Fibroblast of lung (primary cell): ENCODE results near the gene SFTPB. TPM values are rescaled to one million over a fixed set of nuclear protein-coding genes. Genes with fewer than 3 reads are reported as not detected.

Experiments used
- DNase-seq, 2 donors: peaks; one replicate each; pipeline versions ENCODE4 v3.0.0 to v3.0.0-alpha.2; 2010; ENCODE audit warnings: low read depth in 2 of 2
- H2AFZ ChIP-seq: 2 replicates; pipeline ENCODE4 v1.5.1; 2012; ENCODE audit warnings: low read length, control low read depth, inconsistent platforms
- H3K27ac ChIP-seq: 2 replicates; pipeline ENCODE4 v1.5.1; 2011; ENCODE audit warnings: low read length, control low read depth; ENCODE audit not compliant: insufficient read depth
- H3K27me3 ChIP-seq: 2 replicates; pipeline ENCODE4 v1.5.1; 2011; ENCODE audit warnings: mild to moderate bottlenecking, low read length; ENCODE audit not compliant: control insufficient read depth, insufficient read depth
- H3K36me3 ChIP-seq: 2 replicates; pipeline ENCODE4 v1.5.1; 2011; ENCODE audit warnings: low read length; ENCODE audit not compliant: control insufficient read depth, insufficient read depth
- H3K4me1 ChIP-seq: 2 replicates; pipeline ENCODE4 v1.5.1; 2011; ENCODE audit warnings: low read length; ENCODE audit not compliant: control insufficient read depth, insufficient read depth; ENCODE audit errors: extremely low read depth
- H3K4me2 ChIP-seq: 2 replicates; pipeline ENCODE4 v1.5.1; 2011; ENCODE audit warnings: low read length, control low read depth; ENCODE audit not compliant: insufficient read depth; ENCODE audit errors: extremely low read depth
- H3K4me3 ChIP-seq, 4 experiments: fragments of 200-600 bp in 1 of 4; sonication (generic) in 1 of 4; replicated peaks in 1 of 4; 2 replicates each; pipeline ENCODE4 v1.5.1; 2011 to 2016; ENCODE audit warnings: low read length in 4 of 4, low read depth in 3 of 4, mild to moderate bottlenecking in 3 of 4, control low read depth in 2 of 4, inconsistent platforms in 1 of 4, mixed read lengths in 1 of 4; ENCODE audit not compliant: insufficient read depth in 1 of 4; ENCODE audit errors: control extremely low read depth in 1 of 4
- H3K79me2 ChIP-seq: 2 replicates; pipeline ENCODE4 v1.5.1; 2012; ENCODE audit warnings: mild to moderate bottlenecking, low read length, inconsistent platforms; ENCODE audit not compliant: control insufficient read depth, insufficient read depth
- H3K9ac ChIP-seq: 2 replicates; pipeline ENCODE4 v1.5.1; 2011; ENCODE audit warnings: mild to moderate bottlenecking, low read length, control low read depth; ENCODE audit not compliant: insufficient read depth
- H3K9me3 ChIP-seq: 2 replicates; pipeline ENCODE4 v1.5.1; 2012; ENCODE audit warnings: low read depth, low read length; ENCODE audit not compliant: control insufficient read depth, insufficient read depth
- H4K20me1 ChIP-seq: 2 replicates; pipeline ENCODE4 v1.5.1; 2011; ENCODE audit warnings: low read length; ENCODE audit not compliant: control insufficient read depth, insufficient read depth; ENCODE audit errors: extremely low read depth
- CTCF ChIP-seq, 2 donors: IDR thresholded peaks in 1 of 2; conservative IDR thresholded peaks in 1 of 2; 1 replicate in 1 of 2; 2 replicates in 1 of 2; pipeline ENCODE4 v1.5.1; 2011 to 2012; ENCODE audit warnings: low read length in 2 of 2, control low read depth in 1 of 2, inconsistent platforms in 1 of 2, low read depth in 1 of 2, mild to moderate bottlenecking in 1 of 2
- EZH2 ChIP-seq: IDR thresholded peaks from 2 replicates; pipeline ENCODE4 v1.5.1; 2012; ENCODE audit warnings: low read length, control low read depth, mild to moderate bottlenecking; ENCODE audit errors: missing control alignments
- polyA plus RNA-seq, 2 donors: library from polyadenylated mRNA; depleted of rRNA in 1 of 2; stranded (reverse) in 1 of 2; unstranded in 1 of 2; fragments of >200 nt; gene quantifications; 2 replicates each; pipeline ENCODE4 v1.2.1, GENCODE V29; 2011 to 2012; ENCODE audit warnings: missing spikeins in 1 of 2
- total RNA-seq: library from RNA; depleted of rRNA; stranded (reverse); fragments of >200 nt; gene quantifications from 2 replicates; pipeline ENCODE4 v1.2.1, GENCODE V29; 2014

The SFTPB gene
- total and polyA plus RNA-seq, 2 donors (not counting 1 experiment from before 2014, with no cell fraction given) = not detected

- no peaks in the 10 kb centered on the region for H3K4me1 ChIP-seq
- TF ChIP-seq CTCF (conservative IDR thresholded peaks at IDR 0.05 in 1 of 2, IDR thresholded peaks at IDR 0.05 in 1 of 2; ENCODE audit: low read depth in 1 of 2, low read length in 2 of 2) (no peak), EZH2 (no peak)
- H3K4me3 ChIP-seq = no peak overlapping the region
- no peaks in the 10 kb centered on the region for H3K79me2 ChIP-seq
- no peak overlapping the region for H3K4me2 ChIP-seq
- H3K36me3 ChIP-seq = peaks cover 22% of the 10 kb centered on the region
- H3K9me3 ChIP-seq = no peaks in the 10 kb centered on the region
- H4K20me1 ChIP-seq = no peaks in the 10 kb centered on the region
- H3K27me3 ChIP-seq = no peaks in the 10 kb centered on the region
- no peak overlapping the region for H2AFZ ChIP-seq
- DNase-seq = no peak
- no peak overlapping the region for H3K27ac ChIP-seq
- H3K9ac ChIP-seq = no peak overlapping the region
Measured at GRCh38 chr2:85628658-85629057, 39.3 kb downstream of the SFTPB start.

- DNase-seq = no peak
- H3K36me3 ChIP-seq = peaks cover 27% of the 10 kb centered on the region
- H4K20me1 ChIP-seq = no peaks in the 10 kb centered on the region
- H3K27me3 ChIP-seq = no peaks in the 10 kb centered on the region
- no peak overlapping the region for H3K4me3 ChIP-seq
- no peak overlapping the region for H2AFZ ChIP-seq
- no peaks in the 10 kb centered on the region for H3K9me3 ChIP-seq
- H3K9ac ChIP-seq = no peak overlapping the region
- TF ChIP-seq CTCF (conservative IDR thresholded peaks at IDR 0.05 in 1 of 2, IDR thresholded peaks at IDR 0.05 in 1 of 2; ENCODE audit: low read depth in 1 of 2, low read length in 2 of 2) (no peak), EZH2 (no peak)
- H3K79me2 ChIP-seq = peaks cover 11% of the 10 kb centered on the region
- no peaks in the 10 kb centered on the region for H3K4me1 ChIP-seq
- H3K4me2 ChIP-seq = no peak overlapping the region
- H3K27ac ChIP-seq = no peak overlapping the region
Measured at GRCh38 chr2:85623991-85624390, 44.0 kb downstream of the SFTPB start.

DNA sequence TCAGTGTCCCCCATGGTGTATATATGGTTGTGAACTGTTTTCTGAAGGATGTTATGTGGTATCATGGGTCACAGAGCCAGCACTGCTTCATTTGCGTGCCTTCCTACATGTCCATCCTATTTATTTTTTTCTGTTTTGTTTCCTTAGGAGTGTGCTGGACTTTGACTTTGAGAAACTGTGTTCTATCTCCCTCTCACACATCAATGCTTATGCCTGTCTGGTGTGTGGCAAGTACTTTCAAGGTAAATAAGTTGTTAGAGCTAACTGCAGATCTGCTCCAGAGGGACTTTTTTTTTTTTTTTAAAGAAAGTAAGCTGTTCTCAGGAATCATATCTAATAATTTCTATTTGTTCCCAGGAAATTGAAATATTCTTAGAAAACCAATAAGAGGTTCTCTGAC, 46.7 kb downstream of the SFTPB start:
- no peak for DNase-seq
- TF ChIP-seq EZH2 = no peak
- TF ChIP-seq CTCF (conservative IDR thresholded peaks at IDR 0.05 in 1 of 2, IDR thresholded peaks at IDR 0.05 in 1 of 2; ENCODE audit: low read depth in 1 of 2, low read length in 2 of 2) = no peak
- Histone ChIP-seq H3K9me3 (no peaks in the 10 kb centered on the region), H3K4me3 (no peak overlapping the region), H3K27ac (no peak overlapping the region), H3K4me1 (peaks cover 10% of the 10 kb centered on the region), H4K20me1 (peaks cover 3% of the 10 kb centered on the region), H3K9ac (no peak overlapping the region), H3K36me3 (peaks cover 23% of the 10 kb centered on the region), H3K4me2 (no peak overlapping the region), H3K27me3 (no peaks in the 10 kb centered on the region), H3K79me2 (peaks cover 36% of the 10 kb centered on the region), H2AFZ (no peak overlapping the region)
